Common myeloid progenitor, CD34-positive (primary cell): ENCODE measurements around the gene SOWAHA.

ENCODE experiments used
- CTCF ChIA-PET: fragments of 350-600 bp; sonication (Branson Sonifier 250); formaldehyde crosslinking; loops from one replicate; lab custom pipeline; 2021; ENCODE audit warnings: antibody characterized with exemption; lab: Charles Lee
- POLR2A ChIA-PET: fragments of 350-600 bp; sonication (Branson Sonifier 250); formaldehyde crosslinking; loops from one replicate; lab custom pipeline; 2021; ENCODE audit warnings: antibody characterized with exemption; lab: Charles Lee
- DNase-seq, 3 donors: peaks; one replicate each; pipeline versions ENCODE4 v3.0.0 to v3.0.0-alpha.2; 2013
- H3K27ac ChIP-seq, 2 experiments: 1 replicate in 1 of 2; 2 replicates in 1 of 2; pipeline ENCODE4 v1.7.0; 2013; ENCODE audit warnings: inconsistent platforms in 2 of 2, low read length in 2 of 2, mild to moderate bottlenecking in 2 of 2, low read depth in 1 of 2, moderate library complexity in 1 of 2; ENCODE audit not compliant: severe bottlenecking in 2 of 2, insufficient read depth in 1 of 2, poor library complexity in 1 of 2
- H3K27me3 ChIP-seq, 5 experiments: replicated peaks in 2 of 5; 1 replicate in 3 of 5; 2 replicates in 2 of 5; pipeline versions ENCODE4 v1.6.1 to v1.7.0; 2013; ENCODE audit warnings: low read length in 4 of 5, mild to moderate bottlenecking in 2 of 5, moderate library complexity in 2 of 5, inconsistent platforms in 1 of 5; ENCODE audit not compliant: insufficient read depth in 5 of 5, control insufficient read depth in 4 of 5
- H3K36me3 ChIP-seq, 4 experiments: 1 replicate in 2 of 4; 2 replicates in 2 of 4; pipeline versions ENCODE4 v1.6.1 to v1.7.0; 2013; ENCODE audit warnings: low read length in 3 of 4, control low read depth in 1 of 4, mild to moderate bottlenecking in 1 of 4; ENCODE audit not compliant: control insufficient read depth in 4 of 4, insufficient read depth in 4 of 4
- H3K4me1 ChIP-seq, 4 experiments: 1 replicate in 3 of 4; 2 replicates in 1 of 4; pipeline versions ENCODE4 v1.6.1 to v1.7.1; 2013; ENCODE audit warnings: low read length in 3 of 4, mild to moderate bottlenecking in 3 of 4, control low read depth in 1 of 4, inconsistent platforms in 1 of 4, moderate library complexity in 1 of 4; ENCODE audit not compliant: control insufficient read depth in 4 of 4, insufficient read depth in 4 of 4; ENCODE audit errors: control extremely low read depth in 1 of 4
- H3K4me3 ChIP-seq, 7 experiments: 1 replicate in 4 of 7; 2 replicates in 3 of 7; pipeline versions ENCODE4 v1.5.1 to v1.7.0; 2013; ENCODE audit warnings: mild to moderate bottlenecking in 7 of 7, low read length in 6 of 7, moderate library complexity in 6 of 7, inconsistent platforms in 2 of 7, low read depth in 2 of 7, control low read depth in 1 of 7; ENCODE audit not compliant: insufficient read depth in 4 of 7, control insufficient read depth in 1 of 7; ENCODE audit errors: extremely low read depth in 1 of 7
- H3K9me3 ChIP-seq, 5 experiments: 1 replicate in 4 of 5; 2 replicates in 1 of 5; pipeline versions ENCODE4 v1.6.1 to v1.7.1; 2013; ENCODE audit warnings: low read length in 4 of 5, mild to moderate bottlenecking in 2 of 5, inconsistent platforms in 1 of 5, low read depth in 1 of 5, moderate library complexity in 1 of 5; ENCODE audit not compliant: control insufficient read depth in 4 of 5, insufficient read depth in 2 of 5; ENCODE audit errors: control extremely low read depth in 1 of 5
- WGBS: methylation state at CpG from one replicate; pipeline ENCODE4 v1.1.5; 2013; ENCODE audit not compliant: insufficient coverage; 5-methylcytosine and 5-hydroxymethylcytosine counted together

The SOWAHA gene

DNA sequence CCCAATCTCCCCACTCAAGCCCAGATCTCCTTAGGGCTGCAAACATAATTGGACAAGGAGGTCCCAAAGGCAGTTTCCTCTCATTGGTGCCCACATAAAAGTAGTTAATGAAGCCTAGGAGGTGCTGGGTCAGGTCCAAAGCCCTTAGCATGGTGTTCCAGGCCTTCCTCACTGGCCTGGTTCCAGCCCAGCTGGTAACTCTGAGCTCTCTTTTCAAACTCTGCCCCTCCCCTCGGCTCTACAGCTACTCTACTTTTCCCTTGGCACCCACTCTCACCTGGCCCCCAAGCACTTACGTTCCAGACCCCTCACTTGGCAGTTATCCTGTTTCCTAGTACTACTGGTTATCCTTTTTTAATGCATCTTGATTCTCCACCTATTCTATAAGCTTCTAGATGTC, 46.0 kb upstream of the SOWAHA start:
- Histone ChIP-seq H3K36me3 (no peaks in the 10 kb centered on the region), H3K27ac (no peak overlapping the region), H3K4me3 (no peak overlapping the region), H3K4me1 (peaks cover 0 to 6% (median 2%) of the 10 kb centered on the region in 4 experiments), H3K9me3 (no peaks in the 10 kb centered on the region), H3K27me3 (peaks cover 0 to 4% (median 0%) of the 10 kb centered on the region in 5 experiments)
- POLR2A ChIA-PET = interaction anchor here (0.6 to 1.2 kb wide), 2 partner anchors 10 to 12 kb away, joined by 3 read pairs; no protein-coding TSS in a partner anchor
- no peak for DNase-seq
- WGBS = 91% methylated on average over 2 of the region's 2 CpGs
- CTCF ChIA-PET = interaction anchor here (1.4 to 4.5 kb wide), 3 partner anchors 11 to 53 kb away, joined by 4 to 42 read pairs (median 5); partner anchors contain the start of gene CCNI2

DNA sequence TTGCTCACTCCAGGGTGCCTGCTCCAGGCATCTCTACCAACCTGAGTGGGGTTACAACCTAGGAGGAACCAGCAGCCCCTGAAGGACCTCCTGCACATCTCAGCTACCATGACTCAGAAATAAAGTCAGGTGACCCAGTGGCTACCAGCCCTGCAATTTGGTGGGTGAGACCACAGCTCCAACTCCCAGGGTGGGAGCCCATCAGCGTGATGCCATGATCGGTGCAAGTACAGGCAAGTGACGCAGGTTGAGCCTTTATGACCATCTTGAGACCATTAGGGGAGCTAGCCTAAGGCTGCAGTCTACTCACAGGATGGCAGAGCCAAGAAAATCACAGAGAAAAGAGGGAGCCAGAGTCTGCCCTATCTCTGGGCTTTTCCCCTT, 44.6 kb upstream of the SOWAHA start:
- peaks cover 0 to 6% (median 2%) of the 10 kb centered on the region in 4 experiments for H3K4me1 ChIP-seq
- H3K9me3 ChIP-seq = no peaks in the 10 kb centered on the region
- H3K27ac ChIP-seq = no peak overlapping the region
- ChIA-PET CTCF (interaction anchor here (1.0 to 4.5 kb wide), 3 partner anchors 13 to 242 kb away, joined by 3 to 42 read pairs (median 3); no protein-coding TSS in a partner anchor), POLR2A (interaction anchor here (1.2 kb wide), 1 partner anchor 14 kb away, joined by 3 read pairs; no protein-coding TSS in a partner anchor)
- H3K36me3 ChIP-seq = no peaks in the 10 kb centered on the region
- 93% methylated on average over 3 of the region's 3 CpGs for WGBS
- H3K27me3 ChIP-seq = peaks cover 0 to 7% (median 0%) of the 10 kb centered on the region in 5 experiments
- DNase-seq = peak in 2 of 3 donors; percentile 18 to 35
- no peak overlapping the region for H3K4me3 ChIP-seq

DNA sequence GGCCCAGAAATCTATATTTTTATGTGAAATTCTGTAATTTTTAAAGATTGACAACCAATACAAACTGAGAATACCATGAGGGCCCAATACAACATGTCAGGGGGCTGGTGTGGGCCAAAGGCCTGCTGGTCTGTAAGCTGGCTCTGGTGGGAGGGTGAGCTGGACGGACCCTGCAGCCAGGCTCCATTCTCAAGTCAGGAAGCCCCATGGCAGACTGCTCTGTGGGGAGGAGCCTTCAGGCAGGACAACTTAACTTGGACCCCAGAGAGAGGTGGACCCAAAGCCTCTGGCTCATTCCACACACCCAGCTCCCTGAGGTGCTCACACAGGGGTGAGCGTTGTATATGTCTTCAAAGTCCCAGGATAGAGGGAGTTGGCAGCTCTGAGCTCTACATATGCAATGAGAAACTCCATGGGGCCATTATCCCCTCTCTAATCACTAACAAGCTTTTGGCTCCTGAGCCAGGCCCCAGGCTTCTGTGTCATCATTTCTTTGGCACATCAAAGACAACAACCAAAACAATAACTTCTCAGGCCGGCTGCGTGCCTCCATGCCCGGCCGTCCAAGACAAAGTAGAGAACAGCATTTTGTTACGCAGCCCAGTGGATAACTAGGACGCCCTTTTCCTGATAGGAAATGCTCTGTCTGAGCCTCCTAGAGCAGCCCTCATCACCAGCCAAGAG, 42.5 kb upstream of the SOWAHA start:
- Histone ChIP-seq H3K27me3 (peaks cover 0 to 20% (median 13%) of the 10 kb centered on the region in 5 experiments), H3K36me3 (no peaks in the 10 kb centered on the region), H3K4me1 (peaks cover 0 to 6% (median 3%) of the 10 kb centered on the region in 4 experiments), H3K27ac (no peak overlapping the region), H3K9me3 (no peaks in the 10 kb centered on the region), H3K4me3 (no peak overlapping the region)
- ChIA-PET POLR2A (no interaction called here), CTCF (interaction anchor here (0.6 to 1.5 kb wide), 4 partner anchors 9 to 302 kb away, joined by 3 to 4 read pairs (median 4); no protein-coding TSS in a partner anchor)
- 98% methylated on average over 8 of the region's 8 CpGs for WGBS
- no peak for DNase-seq

- H3K4me1 ChIP-seq = peaks cover 0 to 13% (median 6%) of the 10 kb centered on the region in 4 experiments
- POLR2A ChIA-PET = no interaction called here
- no peak overlapping the region for H3K4me3 ChIP-seq
- 97% methylated on average over 8 of the region's 8 CpGs for WGBS
- CTCF ChIA-PET = interaction anchor here (1.3 to 1.5 kb wide), 2 partner anchors 17 to 26 kb away, joined by 4 read pairs; no protein-coding TSS in a partner anchor
- H3K9me3 ChIP-seq = no peaks in the 10 kb centered on the region
- no peaks in the 10 kb centered on the region for H3K36me3 ChIP-seq
- H3K27ac ChIP-seq = no peak overlapping the region
- peaks cover 0 to 25% (median 23%) of the 10 kb centered on the region in 5 experiments for H3K27me3 ChIP-seq
- no peak for DNase-seq
These were observed 41.6 kb upstream of the SOWAHA start for GRCh38 chr5:132771503-132771998.

DNA sequence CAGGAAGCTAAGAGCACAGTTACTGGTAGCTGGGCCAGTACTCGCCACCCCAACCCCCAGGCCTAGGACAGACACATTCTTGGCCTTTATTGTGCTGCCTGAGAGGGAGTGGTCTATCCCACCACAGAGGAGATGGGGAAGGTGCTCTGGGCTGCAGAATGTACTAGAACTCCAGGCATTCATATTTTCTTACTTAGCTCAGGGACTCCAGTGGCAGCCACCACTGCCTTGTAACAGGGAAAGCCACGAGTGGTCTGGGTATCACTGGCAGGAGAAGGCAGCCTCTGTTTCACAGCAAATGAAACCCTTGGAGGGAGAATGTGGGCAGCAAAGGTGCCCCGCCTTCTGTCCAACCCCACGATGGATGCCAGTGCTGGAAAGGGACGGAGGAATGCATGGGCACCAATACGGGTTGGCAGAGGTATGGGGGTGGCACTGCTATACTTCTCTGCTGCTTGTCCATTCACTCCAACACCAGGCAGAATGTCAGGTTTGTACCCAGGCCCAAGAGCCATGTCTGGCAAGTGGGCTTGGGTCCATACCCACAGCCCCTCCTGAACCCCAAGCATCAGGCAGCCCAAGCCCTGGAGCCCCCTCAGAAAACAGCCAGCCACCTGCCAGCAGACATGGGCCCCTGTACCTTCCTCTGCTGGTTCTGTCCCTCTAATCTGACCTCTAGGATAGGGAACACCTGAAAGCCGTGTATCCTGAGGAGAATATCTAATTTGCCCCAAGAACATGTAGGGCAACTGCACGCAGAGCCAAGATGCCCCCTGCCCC, 40.6 kb upstream of the SOWAHA start:
- Histone ChIP-seq H3K4me3 (no peak overlapping the region), H3K9me3 (no peaks in the 10 kb centered on the region), H3K27ac (no peak overlapping the region), H3K27me3 (peaks cover 0 to 31% (median 25%) of the 10 kb centered on the region in 5 experiments), H3K36me3 (no peaks in the 10 kb centered on the region), H3K4me1 (peaks cover 0 to 19% (median 12%) of the 10 kb centered on the region in 4 experiments)
- ChIA-PET CTCF (interaction anchor here (1.0 to 3.2 kb wide), 5 partner anchors 7 to 25 kb away, joined by 3 to 10 read pairs (median 4); no protein-coding TSS in a partner anchor), POLR2A (interaction anchor here (0.6 kb wide), 1 partner anchor 35 kb away, joined by 3 read pairs; the partner anchor contains the start of gene KIF3A)
- 100% methylated on average over 6 of the region's 8 CpGs for WGBS
- DNase-seq = no peak

GRCh38 chr5:132773114-132773513, 40.0 kb upstream of the SOWAHA start:
- Histone ChIP-seq H3K4me3 (no peak overlapping the region), H3K27me3 (peaks cover 0 to 38% (median 28%) of the 10 kb centered on the region in 5 experiments), H3K36me3 (no peaks in the 10 kb centered on the region), H3K9me3 (no peaks in the 10 kb centered on the region), H3K4me1 (peaks cover 0 to 18% (median 14%) of the 10 kb centered on the region in 4 experiments), H3K27ac (no peak overlapping the region)
- POLR2A ChIA-PET = interaction anchor here (0.6 kb wide), 1 partner anchor 36 kb away, joined by 3 read pairs; the partner anchor contains the start of gene KIF3A
- DNase-seq = no peak
- CTCF ChIA-PET = interaction anchor here (0.9 to 3.2 kb wide), 6 partner anchors 8 to 44 kb away, joined by 3 to 10 read pairs (median 4); no protein-coding TSS in a partner anchor
- WGBS = 100% methylated on average over 4 of the region's 5 CpGs
